Stimulated activated CD8-positive, alpha-beta memory T cell treated with anti-CD3 and anti-CD28 coated beads, Interleukin-2, amount 100 ng/mL, for 48 hours (primary cell): ENCODE data around the gene C22orf23.
"Not testable (repeated sequence)": the region's sequence is repeated elsewhere in the genome, so short reads cannot be mapped to it uniquely, and the experiment has no call there.

Experiments
- DNase-seq, 2 donors: peaks; one replicate each; pipeline ENCODE4 v3.0.0-alpha.2; 2020; ENCODE audit warnings: low read depth in 2 of 2

Gene C22orf23

GRCh38 chr22:37954686-37955085 lies 1.3 kb upstream of the C22orf23 start:
- DNase-seq, result no peak

- no peak for DNase-seq
Observed at GRCh38 chr22:37953062-37953436, 352 bp downstream of the C22orf23 start.

DNA sequence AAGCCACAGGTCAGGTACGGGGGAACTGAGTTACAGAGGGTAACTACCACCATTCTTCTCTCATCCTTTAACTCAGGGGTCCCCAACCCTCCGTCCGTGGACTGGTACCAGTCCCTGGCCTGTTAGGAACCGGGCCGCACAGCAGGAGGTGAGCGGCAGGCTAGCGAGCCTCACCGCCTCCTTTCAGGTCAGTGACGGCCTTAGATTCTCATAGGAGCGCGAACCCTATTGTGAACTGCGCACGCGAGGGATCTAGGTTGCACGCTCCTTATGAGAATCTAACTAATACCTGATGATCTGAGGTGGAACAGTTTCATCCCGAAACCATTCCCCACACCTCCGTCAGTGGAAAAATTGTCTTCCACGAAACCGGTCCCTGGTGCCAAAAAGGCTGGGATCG lies 772 bp downstream of the C22orf23 start:
- DNase-seq, result not testable (repeated sequence)

DNA sequence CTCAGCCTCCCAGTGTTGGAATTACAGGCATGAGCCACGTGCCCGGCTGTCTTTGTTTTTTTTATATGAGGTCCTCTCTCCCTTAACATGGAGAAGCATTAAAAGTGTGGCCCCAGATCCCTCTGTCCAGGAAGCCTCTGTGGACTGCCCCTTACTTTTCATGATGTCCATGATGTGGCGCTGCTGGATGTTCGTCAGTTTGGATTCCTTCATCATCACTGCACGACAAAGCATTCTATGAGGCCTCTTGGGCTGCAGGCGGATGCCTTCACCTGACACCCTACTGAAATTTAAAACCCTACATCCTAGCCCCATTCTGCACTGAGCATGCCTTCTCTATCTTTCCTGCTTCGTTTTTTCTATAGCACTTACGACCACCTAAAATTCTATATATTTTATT lies 2.1 kb downstream of the C22orf23 start:
- no peak for DNase-seq

DNA sequence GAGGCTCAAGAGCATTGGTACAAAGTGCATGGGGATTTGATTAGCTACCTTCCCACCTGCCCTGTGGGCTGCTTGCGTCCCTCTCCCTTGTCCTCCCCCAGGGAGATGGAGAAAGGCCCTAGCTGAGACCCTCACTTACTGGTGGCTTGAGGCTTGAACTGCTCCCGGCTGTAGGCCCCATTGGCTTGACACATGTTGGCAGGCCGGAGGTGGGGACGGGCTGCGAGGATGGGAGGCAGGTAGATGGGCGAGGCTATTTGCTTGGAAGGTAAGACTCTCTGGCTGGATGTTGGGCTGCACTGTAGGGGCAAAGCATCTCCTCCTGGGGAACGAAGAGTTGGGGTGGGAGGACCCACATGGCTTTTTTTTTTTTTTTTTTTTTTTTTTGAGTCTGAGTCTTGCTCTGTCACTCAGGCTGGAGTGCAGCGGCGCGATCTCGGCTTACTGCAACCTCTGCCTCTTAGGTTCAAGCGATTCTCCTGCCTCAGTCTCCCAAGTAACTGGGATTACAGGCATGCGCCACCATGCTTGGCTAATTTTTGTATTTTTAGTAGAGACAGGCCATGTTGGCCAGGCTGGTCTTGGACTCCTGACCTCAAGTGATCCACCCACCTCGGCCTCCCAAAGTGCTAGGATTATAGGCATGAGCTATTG lies 6.1 kb downstream of the C22orf23 start:
- not testable (repeated sequence) for DNase-seq

DNA sequence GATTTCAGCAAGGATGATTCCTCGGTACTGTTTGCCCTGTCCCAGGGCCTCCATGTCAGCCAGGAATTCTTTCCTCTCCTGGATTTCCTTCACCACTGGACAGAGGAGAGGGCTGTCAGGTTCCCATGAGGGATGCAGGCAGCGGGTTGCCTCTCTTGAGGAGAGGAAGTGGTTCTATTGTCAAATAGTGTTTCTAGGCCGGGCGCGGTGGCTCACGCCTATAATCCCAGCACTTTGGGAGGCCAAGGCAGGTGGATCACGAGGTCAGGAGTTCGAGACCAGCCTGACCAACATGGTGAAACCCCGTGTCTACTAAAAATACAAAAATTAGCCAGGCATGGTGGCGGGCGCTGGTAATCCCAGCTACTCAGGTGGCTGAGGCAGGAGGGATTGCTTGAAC lies 9.0 kb downstream of the C22orf23 start:
- not testable (repeated sequence) for DNase-seq

DNA sequence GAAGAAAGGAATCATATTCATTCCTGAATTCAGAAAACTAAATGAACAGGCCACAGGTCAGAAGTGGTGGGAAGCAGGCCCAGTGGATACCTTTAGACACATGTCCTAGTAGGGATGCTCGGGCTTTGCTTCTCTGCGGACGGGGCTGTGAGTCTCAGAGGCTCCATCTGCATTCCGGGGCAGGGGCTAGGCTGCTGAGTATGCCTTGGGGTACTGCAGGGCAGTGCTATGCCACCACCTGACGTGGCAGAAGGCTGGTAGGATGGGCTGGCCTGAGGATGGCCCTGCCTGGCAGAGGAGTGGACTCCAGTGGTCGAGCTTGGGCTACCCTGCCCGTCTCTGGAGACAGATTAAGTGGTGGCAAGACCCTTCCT lies 9.6 kb downstream of the C22orf23 start:
- no peak for DNase-seq

DNA sequence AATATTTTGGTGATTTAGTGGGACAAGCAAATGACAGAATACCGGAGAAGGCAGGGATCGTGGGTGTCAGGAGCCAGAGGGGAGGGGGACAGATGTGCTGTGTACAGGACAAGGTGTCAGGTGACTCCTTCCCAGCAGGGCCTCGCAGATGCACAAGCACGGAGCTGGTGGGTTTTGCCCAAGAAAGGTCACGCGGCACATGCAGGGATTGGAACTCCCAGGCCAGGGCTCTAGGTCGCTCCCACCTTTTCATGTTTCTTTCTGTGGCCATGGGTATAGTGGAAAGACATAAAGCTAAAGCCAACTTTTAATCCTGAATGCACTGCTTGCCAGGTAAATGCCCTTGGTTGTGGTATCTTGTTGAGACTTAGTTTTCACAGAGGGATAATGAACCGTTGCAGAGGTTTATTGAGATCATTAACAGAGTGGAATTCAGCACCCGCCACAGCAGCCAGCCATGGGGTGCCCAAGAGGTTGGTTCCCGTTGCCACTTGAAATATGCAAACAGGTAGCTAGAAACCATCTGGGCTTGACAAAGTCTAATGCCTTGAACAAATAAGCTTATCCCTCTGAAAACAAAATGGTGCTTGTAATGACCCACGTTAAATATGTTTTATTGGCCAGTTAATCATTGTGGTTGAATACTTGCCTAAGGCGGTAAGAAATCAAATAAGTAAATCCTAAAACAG lies 10.1 kb downstream of the C22orf23 start:
- no peak for DNase-seq

- DNase-seq, result no peak
Observed at GRCh38 chr22:37942133-37942532, 11.3 kb downstream of the C22orf23 start.

DNA sequence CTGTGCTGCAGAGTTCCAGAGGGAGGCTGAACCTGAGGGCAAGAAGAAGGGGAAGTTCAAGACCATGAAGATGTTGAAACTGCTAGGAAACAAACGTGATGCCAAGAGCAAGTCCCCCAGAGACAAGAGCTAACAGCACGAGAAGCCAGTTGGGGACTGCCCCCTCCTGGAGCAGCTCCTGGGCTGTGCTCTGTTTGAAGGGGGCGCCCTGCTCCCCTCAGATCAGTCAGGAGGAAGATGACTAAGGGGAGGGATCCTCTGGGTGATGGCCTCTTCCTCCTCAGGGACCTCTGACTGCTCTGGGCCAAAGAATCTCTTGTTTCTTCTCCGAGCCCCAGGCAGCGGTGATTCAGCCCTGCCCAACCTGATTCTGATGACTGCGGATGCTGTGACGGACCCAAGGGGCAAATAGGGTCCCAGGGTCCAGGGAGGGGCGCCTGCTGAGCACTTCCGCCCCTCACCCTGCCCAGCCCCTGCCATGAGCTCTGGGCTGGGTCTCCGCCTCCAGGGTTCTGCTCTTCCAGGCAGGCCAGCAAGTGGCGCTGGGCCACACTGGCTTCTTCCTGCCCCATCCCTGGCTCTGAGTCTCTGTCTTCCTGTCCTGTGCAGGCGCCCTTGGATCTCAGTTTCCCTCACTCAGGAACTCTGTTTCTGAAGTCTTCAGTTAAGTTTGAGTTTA lies 12.6 kb downstream of the C22orf23 start:
- no peak for DNase-seq

- peak; percentile 80 for DNase-seq
Observed at GRCh38 chr22:37933711-37934376, 19.6 kb downstream of the C22orf23 start.

- DNase-seq, result no peak
Observed at GRCh38 chr22:37932821-37933578, 20.4 kb downstream of the C22orf23 start.

DNA sequence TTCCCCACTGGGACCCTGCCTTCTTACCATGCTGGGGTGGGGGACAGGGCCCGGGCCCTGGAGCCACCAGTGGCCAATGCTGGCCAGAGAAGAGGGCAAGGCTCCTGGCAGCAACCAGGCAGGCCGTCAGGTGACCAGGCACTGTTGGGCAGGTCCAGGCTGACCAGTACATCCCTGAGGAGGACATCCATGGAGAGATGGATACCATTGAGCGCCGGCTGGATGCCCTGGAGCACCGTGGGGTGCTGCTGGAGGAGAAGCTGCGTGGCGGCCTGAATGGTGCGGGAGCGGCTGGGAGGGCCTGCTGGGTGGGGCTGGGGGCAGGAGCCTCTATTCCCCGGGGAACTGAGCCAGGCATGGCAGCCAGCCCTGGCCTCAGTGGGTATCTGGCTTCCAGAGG lies 21.0 kb downstream of the C22orf23 start:
- DNase-seq, result no peak

GRCh38 chr22:37931893-37932389 lies 21.5 kb downstream of the C22orf23 start:
- no peak for DNase-seq

DNA sequence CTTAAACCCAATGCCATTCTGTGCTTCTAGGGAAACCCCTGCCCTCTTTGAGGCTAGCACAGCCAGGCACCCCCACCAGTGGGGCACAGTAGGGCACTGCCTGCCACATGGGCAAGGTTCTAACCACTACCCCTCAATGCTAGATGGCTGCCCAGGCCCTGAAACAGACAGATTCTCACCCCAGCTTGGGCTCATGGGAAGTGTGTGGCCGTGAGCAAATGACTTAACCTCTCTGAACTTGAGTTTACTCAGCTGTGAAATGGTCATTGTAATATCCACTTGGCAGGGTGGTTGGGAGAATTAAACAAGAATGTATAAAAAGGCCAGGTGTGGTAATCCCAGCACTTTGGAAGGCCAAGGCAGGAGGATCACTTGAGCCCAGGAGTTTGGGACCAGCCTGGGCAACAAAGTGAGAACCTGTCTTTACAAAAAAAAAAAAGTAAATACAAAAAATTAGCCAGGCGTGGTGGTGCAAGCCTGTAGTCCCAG lies 22.4 kb downstream of the C22orf23 start:
- no peak for DNase-seq

- DNase-seq, result no peak
Observed at GRCh38 chr22:37930270-37930951, 23.0 kb downstream of the C22orf23 start.

DNA sequence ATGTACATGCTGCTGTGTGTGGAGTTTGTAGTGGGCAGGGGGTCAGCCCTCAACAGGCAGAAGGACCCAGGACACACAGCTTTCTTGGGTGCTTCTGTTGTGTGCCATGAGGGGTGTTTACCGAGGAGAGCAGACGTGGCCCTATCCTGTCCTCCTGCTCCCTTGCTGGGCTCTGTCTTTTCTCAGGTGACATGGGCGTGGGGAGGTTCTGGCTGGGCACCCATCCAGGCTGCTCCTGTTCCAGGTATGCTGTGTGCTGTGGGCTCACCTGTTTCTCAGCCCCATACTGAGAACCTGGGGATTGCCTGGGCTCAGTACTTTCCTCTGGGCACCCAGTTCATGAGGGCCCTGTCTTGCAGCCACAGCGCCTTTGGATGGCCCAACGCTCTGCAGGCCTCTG lies 24.0 kb downstream of the C22orf23 start:
- DNase-seq, result no peak

DNA sequence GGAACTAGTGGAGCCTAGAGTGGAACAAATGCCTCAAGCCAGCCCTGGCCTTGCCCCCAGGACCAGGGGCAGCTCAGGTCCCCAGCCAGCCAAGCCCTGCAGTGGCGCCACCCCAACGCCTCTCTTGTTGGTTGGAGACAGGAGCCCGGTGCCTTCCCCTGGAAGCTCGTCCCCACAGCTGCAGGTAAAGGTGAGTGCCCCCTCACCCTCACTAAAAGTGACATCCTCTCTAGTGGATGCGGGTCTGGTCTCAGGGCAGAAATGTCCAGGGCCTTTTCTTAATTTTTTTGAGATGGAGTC lies 25.8 kb downstream of the C22orf23 start:
- no peak for DNase-seq

GRCh38 chr22:37926771-37927636 lies 26.4 kb downstream of the C22orf23 start:
- no peak for DNase-seq

DNA sequence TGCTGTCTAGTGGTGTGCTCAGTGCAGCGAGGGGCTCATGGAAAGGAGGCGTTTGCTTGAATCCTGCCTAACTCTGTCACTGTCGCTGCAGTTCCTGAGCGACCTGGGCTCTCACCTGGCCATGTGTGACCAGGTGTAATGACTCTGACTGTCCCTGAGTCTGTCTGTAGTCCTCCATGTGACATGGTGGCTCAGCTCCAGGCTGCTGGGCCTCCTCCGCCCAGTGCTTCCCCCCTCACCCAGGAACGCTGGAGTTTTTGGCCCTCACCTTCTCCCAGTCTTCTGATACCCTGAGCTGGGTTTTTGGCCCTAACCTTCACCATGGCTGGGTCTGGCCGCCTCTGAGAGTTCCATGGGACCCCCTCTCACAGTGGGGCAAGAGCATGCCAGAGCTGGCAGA lies 27.0 kb downstream of the C22orf23 start:
- DNase-seq, result no peak
